KOPT-K1 (cell line): ENCODE results near the gene MAS1L.

Source experiments
- H3K27ac ChIP-seq: fragments of 200-600 bp; sonication (generic); 2 replicates; pipeline ENCODE4 v1.5.1; 2016; ENCODE audit warnings: antibody characterized with exemption, mild to moderate bottlenecking, low read depth, low read length; ENCODE audit not compliant: poor library complexity, severe bottlenecking
- H3K36me3 ChIP-seq: fragments of 200-600 bp; sonication (generic); 2 replicates; pipeline ENCODE4 v1.5.1; 2017; ENCODE audit warnings: antibody characterized with exemption, mild to moderate bottlenecking, low read length, moderate library complexity; ENCODE audit not compliant: insufficient read depth
- H3K9me3 ChIP-seq: fragments of 200-600 bp; sonication (generic); 2 replicates; pipeline ENCODE4 v1.5.1; 2017; ENCODE audit warnings: antibody characterized with exemption, low read length, mild to moderate bottlenecking; ENCODE audit not compliant: insufficient read depth, poor library complexity, severe bottlenecking

The MAS1L gene

GRCh38 chr6:29501106-29501505 is 13.3 kb upstream of the MAS1L start:
- Histone ChIP-seq H3K9me3 (no peaks in the 10 kb centered on the region), H3K36me3 (no peaks in the 10 kb centered on the region), H3K27ac (no peak overlapping the region)

- Histone ChIP-seq H3K27ac (no peak overlapping the region), H3K36me3 (no peaks in the 10 kb centered on the region), H3K9me3 (no peaks in the 10 kb centered on the region)
Measured at GRCh38 chr6:29500594-29500993, 12.8 kb upstream of the MAS1L start.

- H3K9me3 ChIP-seq: no peaks in the 10 kb centered on the region
- no peak overlapping the region for H3K27ac ChIP-seq
- no peaks in the 10 kb centered on the region for H3K36me3 ChIP-seq
Measured at GRCh38 chr6:29499704-29500103, 11.9 kb upstream of the MAS1L start.

DNA sequence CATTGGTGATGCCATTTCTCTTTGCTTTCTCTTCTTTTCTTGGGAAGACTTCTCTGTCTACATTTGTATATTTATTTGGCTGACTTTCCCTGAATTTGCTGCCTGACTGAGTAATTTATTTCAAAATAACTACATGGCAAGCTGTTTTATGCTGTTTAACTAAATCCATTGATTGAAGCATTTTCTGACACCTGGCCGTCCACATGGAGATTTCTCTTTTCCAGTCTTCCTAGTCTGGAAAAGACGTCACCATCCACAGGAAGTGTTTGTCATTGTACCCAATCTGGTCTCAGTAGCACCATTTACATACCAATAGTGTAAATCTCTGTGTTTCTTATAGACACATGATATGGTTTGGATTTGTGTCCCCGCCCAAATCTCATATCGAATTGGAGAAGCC is 9.2 kb upstream of the MAS1L start:
- H3K36me3 ChIP-seq: no peaks in the 10 kb centered on the region
- no peaks in the 10 kb centered on the region for H3K9me3 ChIP-seq
- no peak overlapping the region for H3K27ac ChIP-seq

- H3K36me3 ChIP-seq: no peaks in the 10 kb centered on the region
- no peak overlapping the region for H3K27ac ChIP-seq
Measured at GRCh38 chr6:29495571-29495970, 7.8 kb upstream of the MAS1L start.

GRCh38 chr6:29494131-29494530 is 6.4 kb upstream of the MAS1L start:
- H3K27ac ChIP-seq: no peak overlapping the region
- H3K9me3 ChIP-seq: no peaks in the 10 kb centered on the region
- H3K36me3 ChIP-seq: no peaks in the 10 kb centered on the region

More at GRCh38 chr6:29495571-29495970, 7.8 kb upstream of the MAS1L start:
- H3K9me3 ChIP-seq: no peaks in the 10 kb centered on the region

- no peaks in the 10 kb centered on the region for H3K36me3 ChIP-seq
- no peak overlapping the region for H3K27ac ChIP-seq
- no peaks in the 10 kb centered on the region for H3K9me3 ChIP-seq
Measured at GRCh38 chr6:29493261-29493660, 5.5 kb upstream of the MAS1L start.

GRCh38 chr6:29491574-29491973 is 3.8 kb upstream of the MAS1L start:
- Histone ChIP-seq H3K36me3 (no peaks in the 10 kb centered on the region), H3K27ac (no peak overlapping the region), H3K9me3 (no peaks in the 10 kb centered on the region)

- no peaks in the 10 kb centered on the region for H3K36me3 ChIP-seq
- H3K27ac ChIP-seq: no peak overlapping the region
- H3K9me3 ChIP-seq: no peaks in the 10 kb centered on the region
Measured at GRCh38 chr6:29490552-29490951, 2.8 kb upstream of the MAS1L start.

DNA sequence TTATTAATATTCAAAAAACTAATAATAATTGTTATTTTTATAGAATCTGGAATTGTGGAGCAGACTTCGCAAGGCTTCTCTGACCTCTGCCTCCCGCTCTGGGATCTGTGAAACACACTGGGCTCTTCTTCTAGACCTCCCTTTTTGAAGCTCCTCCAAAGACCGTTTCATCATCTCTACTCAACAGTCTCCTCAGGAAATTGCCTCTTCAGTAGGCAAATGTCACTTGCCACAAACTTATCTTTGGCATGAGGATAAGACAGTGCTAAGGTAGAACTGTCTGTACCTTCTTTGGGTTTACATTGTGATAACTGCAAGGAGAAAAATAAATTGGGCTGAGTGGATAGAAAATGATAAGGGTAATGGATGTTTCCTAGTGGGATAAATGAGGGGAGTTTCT is 2.3 kb upstream of the MAS1L start:
- H3K27ac ChIP-seq: no peak overlapping the region
- H3K9me3 ChIP-seq: no peaks in the 10 kb centered on the region
- no peaks in the 10 kb centered on the region for H3K36me3 ChIP-seq

- H3K36me3 ChIP-seq: no peaks in the 10 kb centered on the region
- no peaks in the 10 kb centered on the region for H3K9me3 ChIP-seq
- no peak overlapping the region for H3K27ac ChIP-seq
Measured at GRCh38 chr6:29489286-29489685, 1.5 kb upstream of the MAS1L start.

- Histone ChIP-seq H3K9me3 (no peaks in the 10 kb centered on the region), H3K27ac (no peak overlapping the region), H3K36me3 (no peaks in the 10 kb centered on the region)
Measured at GRCh38 chr6:29488874-29489273, 1.1 kb upstream of the MAS1L start.

GRCh38 chr6:29487131-29487530 is 625 bp downstream of the MAS1L start:
- H3K36me3 ChIP-seq: no peaks in the 10 kb centered on the region
- no peaks in the 10 kb centered on the region for H3K9me3 ChIP-seq
- no peak overlapping the region for H3K27ac ChIP-seq

DNA sequence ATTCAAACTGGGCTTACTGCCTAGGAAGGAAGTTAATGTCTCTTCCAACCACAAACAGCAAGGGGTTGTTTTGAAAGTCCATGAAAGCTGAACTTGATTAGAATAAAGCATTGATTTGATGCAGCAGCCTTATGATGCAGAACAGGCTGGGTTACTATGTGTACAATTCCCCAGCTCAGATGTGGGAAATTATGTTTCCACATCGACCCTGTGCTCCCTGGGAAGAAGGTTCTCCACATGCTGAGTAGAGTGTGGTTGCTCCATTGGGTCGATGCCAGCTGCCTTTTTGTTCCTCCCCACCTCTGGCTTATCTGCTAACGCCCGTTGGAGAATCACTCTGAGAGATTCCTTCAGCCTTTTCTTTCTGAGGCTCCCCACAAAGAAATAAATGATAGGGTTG is 1.2 kb downstream of the MAS1L start:
- Histone ChIP-seq H3K9me3 (no peaks in the 10 kb centered on the region), H3K27ac (no peak overlapping the region), H3K36me3 (no peaks in the 10 kb centered on the region)

- Histone ChIP-seq H3K27ac (no peak overlapping the region), H3K9me3 (no peaks in the 10 kb centered on the region), H3K36me3 (no peaks in the 10 kb centered on the region)
Measured at GRCh38 chr6:29483735-29484134, 4.0 kb downstream of the MAS1L start.

GRCh38 chr6:29483186-29483585 is 4.6 kb downstream of the MAS1L start:
- H3K9me3 ChIP-seq: no peaks in the 10 kb centered on the region
- H3K36me3 ChIP-seq: no peaks in the 10 kb centered on the region
- H3K27ac ChIP-seq: no peak overlapping the region

DNA sequence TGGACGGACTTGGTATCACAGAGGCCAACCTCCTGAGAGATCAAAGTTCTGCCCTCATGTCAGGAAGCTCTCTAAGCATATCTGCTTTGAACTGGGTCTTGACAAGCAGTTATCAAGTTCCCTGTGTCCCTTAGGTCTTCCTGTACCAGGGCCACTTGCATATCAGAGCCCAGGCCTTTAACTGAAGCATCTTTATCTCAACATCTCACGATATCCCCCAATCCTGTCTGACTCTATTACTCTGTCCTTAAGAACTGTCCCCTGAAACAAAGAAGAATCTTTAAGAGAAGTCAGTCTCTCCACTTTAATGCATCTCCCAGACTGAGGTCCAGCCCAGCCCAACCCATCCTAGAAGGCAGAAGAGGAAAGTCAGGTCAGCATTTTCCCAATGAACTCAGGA is 8.2 kb downstream of the MAS1L start:
- no peaks in the 10 kb centered on the region for H3K36me3 ChIP-seq
- no peak overlapping the region for H3K27ac ChIP-seq
- H3K9me3 ChIP-seq: no peaks in the 10 kb centered on the region
